GM12872 (cell line): ENCODE measurements around the gene KRTAP5-9.

Experiments
- TF ChIP-seq, protein P1 (sequence below): IDR thresholded peaks from 3 replicates; pipeline ENCODE4 v1.5.1; 2011; ENCODE audit warnings: low read depth, mild to moderate bottlenecking, low read length, moderate library complexity; ENCODE audit not compliant: insufficient read depth

Gene KRTAP5-9, protein sequence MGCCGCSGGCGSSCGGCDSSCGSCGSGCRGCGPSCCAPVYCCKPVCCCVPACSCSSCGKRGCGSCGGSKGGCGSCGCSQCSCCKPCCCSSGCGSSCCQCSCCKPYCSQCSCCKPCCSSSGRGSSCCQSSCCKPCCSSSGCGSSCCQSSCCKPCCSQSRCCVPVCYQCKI

GRCh38 chr11:71548120-71548519 lies at the start of gene KRTAP5-9:
TSS of gene KRTAP5-9 (plus strand) at chr11:71548420. CDS start at chr11:71548658, 238 bp downstream.
- TF ChIP-seq, protein P1, sequence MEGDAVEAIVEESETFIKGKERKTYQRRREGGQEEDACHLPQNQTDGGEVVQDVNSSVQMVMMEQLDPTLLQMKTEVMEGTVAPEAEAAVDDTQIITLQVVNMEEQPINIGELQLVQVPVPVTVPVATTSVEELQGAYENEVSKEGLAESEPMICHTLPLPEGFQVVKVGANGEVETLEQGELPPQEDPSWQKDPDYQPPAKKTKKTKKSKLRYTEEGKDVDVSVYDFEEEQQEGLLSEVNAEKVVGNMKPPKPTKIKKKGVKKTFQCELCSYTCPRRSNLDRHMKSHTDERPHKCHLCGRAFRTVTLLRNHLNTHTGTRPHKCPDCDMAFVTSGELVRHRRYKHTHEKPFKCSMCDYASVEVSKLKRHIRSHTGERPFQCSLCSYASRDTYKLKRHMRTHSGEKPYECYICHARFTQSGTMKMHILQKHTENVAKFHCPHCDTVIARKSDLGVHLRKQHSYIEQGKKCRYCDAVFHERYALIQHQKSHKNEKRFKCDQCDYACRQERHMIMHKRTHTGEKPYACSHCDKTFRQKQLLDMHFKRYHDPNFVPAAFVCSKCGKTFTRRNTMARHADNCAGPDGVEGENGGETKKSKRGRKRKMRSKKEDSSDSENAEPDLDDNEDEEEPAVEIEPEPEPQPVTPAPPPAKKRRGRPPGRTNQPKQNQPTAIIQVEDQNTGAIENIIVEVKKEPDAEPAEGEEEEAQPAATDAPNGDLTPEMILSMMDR = no peak

- TF ChIP-seq, protein P1 = no peak
These were observed 49.1 kb upstream of the KRTAP5-9 start for GRCh38 chr11:71499125-71499524.

DNA sequence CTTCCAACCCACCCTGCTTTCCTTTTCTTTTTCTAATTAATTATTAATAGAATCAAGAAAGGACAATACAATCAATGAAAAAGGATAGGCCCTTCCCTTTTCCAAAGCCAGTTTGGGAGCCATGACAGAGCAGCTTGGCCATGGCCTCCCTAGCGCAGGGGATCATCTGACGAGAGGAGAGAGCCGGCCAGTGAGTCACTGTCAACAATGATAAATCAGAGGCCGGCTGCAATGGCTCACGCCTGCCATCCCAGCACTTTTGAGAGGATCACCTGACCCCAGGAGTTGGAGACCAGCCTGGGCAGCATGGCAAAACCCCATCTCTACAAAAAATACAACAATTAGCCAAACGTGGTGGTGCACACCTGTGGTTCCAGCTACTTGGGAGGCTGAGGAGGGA lies 48.7 kb upstream of the KRTAP5-9 start:
- TF ChIP-seq, protein P1 = no peak

DNA sequence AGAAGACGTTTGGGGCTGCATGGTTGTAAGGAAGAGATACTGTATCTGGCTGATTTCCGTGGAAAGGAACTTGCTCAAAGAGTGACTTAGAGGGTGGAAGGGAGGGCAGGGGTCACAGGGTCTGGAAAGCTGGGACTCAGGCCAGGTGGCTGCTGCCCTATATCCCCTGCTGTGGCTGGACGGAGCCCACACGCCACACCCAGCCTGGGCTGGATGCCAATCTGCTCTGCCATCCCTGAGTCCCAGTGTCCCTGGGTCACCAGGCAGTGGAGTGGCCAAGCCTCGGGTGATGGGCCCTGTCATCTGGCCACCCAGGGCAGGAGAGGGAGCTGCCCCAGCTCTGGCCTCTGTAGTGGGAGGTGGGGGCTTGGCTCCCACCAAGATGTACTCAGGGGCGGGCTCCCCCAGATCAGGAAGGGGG lies 47.6 kb upstream of the KRTAP5-9 start:
- TF ChIP-seq, protein P1 = no peak

DNA sequence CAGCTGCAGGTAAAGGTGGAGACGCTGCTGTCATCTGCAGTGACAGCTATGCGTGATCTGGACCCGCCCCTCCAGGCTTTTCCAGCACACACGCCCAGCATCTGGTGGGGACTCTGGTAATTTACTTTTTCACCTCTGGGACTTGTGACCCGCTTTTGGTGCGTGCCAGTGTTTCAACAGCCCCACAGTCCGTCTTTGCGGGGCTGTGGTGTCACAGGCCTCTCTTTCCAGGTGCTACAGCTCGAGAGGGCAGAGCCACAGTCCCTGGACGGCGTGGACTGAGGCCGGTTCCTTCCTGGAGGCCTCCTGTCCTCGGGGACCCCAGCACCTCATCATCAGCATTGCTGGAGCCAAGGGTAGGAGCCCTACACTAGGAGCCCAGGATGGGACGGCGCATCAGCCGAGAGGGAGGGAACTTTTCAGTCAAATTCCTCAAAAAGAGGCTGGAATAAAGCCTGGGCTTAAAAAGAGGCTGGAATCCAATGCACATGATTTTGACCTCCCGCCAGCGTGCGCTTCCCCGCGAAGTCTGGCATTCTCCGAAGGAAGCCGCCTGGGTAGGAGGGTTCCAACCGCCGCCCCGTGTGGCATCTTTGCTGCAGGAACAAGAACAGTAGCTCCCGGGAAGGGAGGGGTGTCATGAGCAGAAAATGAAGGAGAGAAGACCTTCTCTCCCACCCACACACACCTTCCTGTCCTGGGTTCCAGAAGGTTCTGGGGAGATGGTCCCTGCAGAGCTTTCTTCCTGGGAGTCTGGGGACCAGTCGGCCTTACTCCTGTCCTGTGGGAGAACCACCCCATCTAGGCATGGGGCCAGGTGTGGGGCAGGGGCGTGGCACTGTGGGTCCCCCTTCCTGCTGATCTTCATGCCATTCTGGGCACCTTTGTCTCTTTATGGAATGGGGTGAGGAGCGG lies 46.9 kb upstream of the KRTAP5-9 start:
- TF ChIP-seq, protein P1 = no peak

GRCh38 chr11:71502026-71502425 lies 46.2 kb upstream of the KRTAP5-9 start:
- TF ChIP-seq, protein P1 = no peak

- TF ChIP-seq, protein P1 = no peak
These were observed 45.3 kb upstream of the KRTAP5-9 start for GRCh38 chr11:71502871-71503435.
